ENCODE measurements around the gene SCN1A.

The SCN1A gene

GRCh38 chr2:165953655-165954606 lies 173.9 kb downstream of the SCN1A start, which contains the start of gene TTC21B:
Gene TTC21B (minus strand): TSS chr2:165953776. CDS start chr2:165953705, 71 bp downstream.
- CTCF ChIA-PET = interaction anchor here (0.8 to 5.0 kb wide), 25 partner anchors 9 to 471 kb away, joined by 3 to 53 read pairs (median 4); partner anchors contain the start of gene SCN1A
- POLR2A ChIA-PET = interaction anchor here (0.5 to 1.8 kb wide), 3 partner anchors 9 to 1466 kb away, joined by 3 to 5 read pairs (median 4); no protein-coding TSS in a partner anchor
- DNase-seq (ENCODE audit: low read depth, low spot score) = peak; percentile 69
- TF ChIP-seq, protein P1, sequence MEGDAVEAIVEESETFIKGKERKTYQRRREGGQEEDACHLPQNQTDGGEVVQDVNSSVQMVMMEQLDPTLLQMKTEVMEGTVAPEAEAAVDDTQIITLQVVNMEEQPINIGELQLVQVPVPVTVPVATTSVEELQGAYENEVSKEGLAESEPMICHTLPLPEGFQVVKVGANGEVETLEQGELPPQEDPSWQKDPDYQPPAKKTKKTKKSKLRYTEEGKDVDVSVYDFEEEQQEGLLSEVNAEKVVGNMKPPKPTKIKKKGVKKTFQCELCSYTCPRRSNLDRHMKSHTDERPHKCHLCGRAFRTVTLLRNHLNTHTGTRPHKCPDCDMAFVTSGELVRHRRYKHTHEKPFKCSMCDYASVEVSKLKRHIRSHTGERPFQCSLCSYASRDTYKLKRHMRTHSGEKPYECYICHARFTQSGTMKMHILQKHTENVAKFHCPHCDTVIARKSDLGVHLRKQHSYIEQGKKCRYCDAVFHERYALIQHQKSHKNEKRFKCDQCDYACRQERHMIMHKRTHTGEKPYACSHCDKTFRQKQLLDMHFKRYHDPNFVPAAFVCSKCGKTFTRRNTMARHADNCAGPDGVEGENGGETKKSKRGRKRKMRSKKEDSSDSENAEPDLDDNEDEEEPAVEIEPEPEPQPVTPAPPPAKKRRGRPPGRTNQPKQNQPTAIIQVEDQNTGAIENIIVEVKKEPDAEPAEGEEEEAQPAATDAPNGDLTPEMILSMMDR (IDR thresholded peaks at IDR 0.05; ENCODE audit: insufficient read depth, low read length, missing control alignments) = peak; percentile 63
- peak within 1 kb of the TSS; percentile 73 for H3K4me3 ChIP-seq (ENCODE audit: low read depth, low read length)

- peak overlapping the region; percentile 73 for H3K4me3 ChIP-seq (ENCODE audit: low read depth, low read length)
- ChIA-PET CTCF (interaction anchor here (0.8 to 5.0 kb wide), 17 partner anchors 8 to 466 kb away, joined by 3 to 53 read pairs (median 5); partner anchors contain the start of gene SCN1A), POLR2A (interaction anchor here (0.7 to 1.8 kb wide), 2 partner anchors 8 to 42 kb away, joined by 4 to 5 read pairs; no protein-coding TSS in a partner anchor)
- no peak for DNase-seq (ENCODE audit: low read depth, low spot score)
- TF ChIP-seq, protein P1 (IDR thresholded peaks at IDR 0.05; ENCODE audit: insufficient read depth, low read length, missing control alignments) = no peak
Observed at GRCh38 chr2:165953306-165953654, 174.5 kb downstream of the SCN1A start.

DNA sequence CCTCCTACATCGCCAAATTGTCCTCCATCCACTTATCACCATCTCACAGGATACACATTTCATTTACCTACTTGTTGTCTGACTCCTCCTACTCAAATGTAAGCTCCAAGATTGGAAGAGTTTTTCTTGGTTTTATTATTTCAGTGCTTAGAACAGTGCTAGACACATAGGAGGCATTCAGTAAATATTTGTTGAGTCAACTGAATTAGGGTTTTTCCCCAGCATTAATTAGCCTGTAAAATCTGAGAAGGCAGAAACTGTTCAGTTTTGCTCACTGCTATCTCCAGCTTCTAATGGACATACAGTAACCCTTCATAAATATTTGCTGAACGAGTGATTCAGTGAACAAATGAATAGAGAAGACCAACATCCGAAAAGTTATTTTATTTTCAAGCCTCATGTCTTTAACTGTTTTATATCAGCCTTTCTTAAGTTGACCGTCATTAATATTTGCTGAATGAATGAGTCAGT lies 175.0 kb downstream of the SCN1A start:
- peak overlapping the region; percentile 73 for H3K4me3 ChIP-seq (ENCODE audit: low read depth, low read length)
- TF ChIP-seq, protein P1 (IDR thresholded peaks at IDR 0.05; ENCODE audit: insufficient read depth, low read length, missing control alignments) = no peak
- no peak for DNase-seq (ENCODE audit: low read depth, low spot score)
- CTCF ChIA-PET = interaction anchor here (0.9 to 5.0 kb wide), 15 partner anchors 8 to 178 kb away, joined by 3 to 53 read pairs (median 5); partner anchors contain the start of gene SCN1A
- POLR2A ChIA-PET = interaction anchor here (1.8 kb wide), 1 partner anchor 8 kb away, joined by 5 read pairs; no protein-coding TSS in a partner anchor

GRCh38 chr2:165952085-165952484 lies 175.7 kb downstream of the SCN1A start:
- CTCF ChIA-PET = interaction anchor here (1.0 to 5.0 kb wide), 6 partner anchors 9 to 176 kb away, joined by 3 to 53 read pairs (median 6); partner anchors contain the start of gene SCN1A
- POLR2A ChIA-PET = no interaction called here
- H3K4me3 ChIP-seq (ENCODE audit: low read depth, low read length) = no peak overlapping the region
- TF ChIP-seq, protein P1 (IDR thresholded peaks at IDR 0.05; ENCODE audit: insufficient read depth, low read length, missing control alignments) = no peak
- DNase-seq (ENCODE audit: low read depth, low spot score) = no peak

DNA sequence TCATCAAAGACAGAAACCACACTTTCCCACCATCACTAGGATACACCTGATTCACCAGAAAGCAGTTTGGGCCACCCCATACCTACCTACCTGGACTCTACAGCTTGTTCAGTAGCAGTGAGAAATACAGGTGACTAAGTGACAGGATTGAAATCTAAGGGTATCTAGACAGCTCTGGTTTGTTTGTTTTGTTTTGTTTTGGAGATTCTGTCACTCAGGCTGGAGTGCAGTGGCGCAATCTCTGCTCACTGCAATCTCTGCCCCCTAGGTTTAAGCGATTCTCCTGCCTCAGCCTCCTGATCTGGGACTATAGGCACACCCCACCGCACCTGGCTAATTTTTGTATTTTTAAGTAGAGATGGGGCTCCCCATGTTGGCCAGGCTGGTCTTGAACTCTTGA lies 177.4 kb downstream of the SCN1A start:
- TF ChIP-seq, protein P1 (IDR thresholded peaks at IDR 0.05; ENCODE audit: insufficient read depth, low read length, missing control alignments) = no peak
- no peak for DNase-seq (ENCODE audit: low read depth, low spot score)
- POLR2A ChIA-PET = no interaction called here
- no peak overlapping the region for H3K4me3 ChIP-seq (ENCODE audit: low read depth, low read length)
- CTCF ChIA-PET = no interaction called here

- ChIA-PET POLR2A (no interaction called here), CTCF (interaction anchor here (0.8 to 1.5 kb wide), 2 partner anchors 11 to 13 kb away, joined by 4 to 5 read pairs; partner anchors contain the start of gene TTC21B)
- no peak for DNase-seq (ENCODE audit: low read depth, low spot score)
- H3K4me3 ChIP-seq (ENCODE audit: low read depth, low read length) = no peak overlapping the region
- TF ChIP-seq, protein P1 (IDR thresholded peaks at IDR 0.05; ENCODE audit: insufficient read depth, low read length, missing control alignments) = no peak
Observed at GRCh38 chr2:165941827-165942226, 186.0 kb downstream of the SCN1A start.

All from AG04449 (cell line).